Muscle layer of duodenum (tissue), 2 donors: ENCODE data around the gene ANKRD13C.
"Not testable (repeated sequence)": the region's sequence is repeated elsewhere in the genome, so short reads cannot be mapped to it uniquely, and the experiment has no call there.

Experiments used
- H3K27ac ChIP-seq: one replicate; pipeline ENCODE4 v1.7.0; 2013; ENCODE audit warnings: mild to moderate bottlenecking, low read length
- H3K27me3 ChIP-seq: one replicate; pipeline ENCODE4 v1.7.0; 2013; ENCODE audit warnings: low read depth, mild to moderate bottlenecking, control low read depth, low read length
- H3K36me3 ChIP-seq, 2 donors: one replicate each; pipeline ENCODE4 v1.7.0; 2013; ENCODE audit warnings: low read length in 2 of 2, control low read depth in 1 of 2, mild to moderate bottlenecking in 1 of 2; ENCODE audit not compliant: insufficient read depth in 2 of 2, control insufficient read depth in 1 of 2
- H3K4me1 ChIP-seq, 2 donors: one replicate each; pipeline ENCODE4 v1.7.0; 2013; ENCODE audit warnings: low read length in 2 of 2, mild to moderate bottlenecking in 2 of 2, control low read depth in 1 of 2, moderate library complexity in 1 of 2; ENCODE audit not compliant: insufficient read depth in 2 of 2, control insufficient read depth in 1 of 2
- H3K4me3 ChIP-seq, 2 donors: one replicate each; pipeline ENCODE4 v1.7.0; 2013; ENCODE audit warnings: low read length in 2 of 2, low read depth in 1 of 2, mild to moderate bottlenecking in 1 of 2
- H3K9me3 ChIP-seq, 2 donors: one replicate each; pipeline ENCODE4 v1.7.0; 2013; ENCODE audit warnings: low read length in 2 of 2, control low read depth in 1 of 2, mild to moderate bottlenecking in 1 of 2; ENCODE audit not compliant: control insufficient read depth in 1 of 2
- donor health status: healthy.

ANKRD13C gene

GRCh38 chr1:70382682-70383081 is 28.2 kb upstream of the ANKRD13C start:
- Histone ChIP-seq H3K4me3 (no peak overlapping the region), H3K27me3 (no peaks in the 10 kb centered on the region), H3K36me3 (no peaks in the 10 kb centered on the region), H3K4me1 (no peaks in the 10 kb centered on the region), H3K9me3 (no peaks in the 10 kb centered on the region), H3K27ac (no peak overlapping the region)

- no peaks in the 10 kb centered on the region for H3K9me3 ChIP-seq
- no peaks in the 10 kb centered on the region for H3K4me1 ChIP-seq
- H3K4me3 ChIP-seq, result no peak overlapping the region
- H3K27ac ChIP-seq, result no peak overlapping the region
- no peaks in the 10 kb centered on the region for H3K36me3 ChIP-seq
- H3K27me3 ChIP-seq, result no peaks in the 10 kb centered on the region
Observed at GRCh38 chr1:70376196-70376595, 21.7 kb upstream of the ANKRD13C start.

GRCh38 chr1:70373580-70373979 is 19.1 kb upstream of the ANKRD13C start:
- H3K4me3 ChIP-seq, H3K27ac ChIP-seq, H3K4me1 ChIP-seq, H3K27me3 ChIP-seq, H3K36me3 ChIP-seq, H3K9me3 ChIP-seq: not testable (repeated sequence)

- Histone ChIP-seq H3K4me3 (no peak overlapping the region), H3K36me3 (peaks cover 0 to 7% of the 10 kb centered on the region in 2 donors), H3K4me1 (no peaks in the 10 kb centered on the region), H3K27me3 (no peaks in the 10 kb centered on the region), H3K27ac (no peak overlapping the region), H3K9me3 (no peaks in the 10 kb centered on the region)
Observed at GRCh38 chr1:70372426-70372825, 17.9 kb upstream of the ANKRD13C start.

GRCh38 chr1:70371586-70371985 is 17.1 kb upstream of the ANKRD13C start:
- H3K9me3 ChIP-seq, H3K4me1 ChIP-seq, H3K27ac ChIP-seq, H3K4me3 ChIP-seq, H3K27me3 ChIP-seq: not testable (repeated sequence)
- peaks cover 0 to 12% of the 10 kb centered on the region in 2 donors for H3K36me3 ChIP-seq

GRCh38 chr1:70367397-70367796 is 12.9 kb upstream of the ANKRD13C start:
- H3K4me3 ChIP-seq, H3K27ac ChIP-seq, H3K4me1 ChIP-seq, H3K27me3 ChIP-seq, H3K9me3 ChIP-seq: not testable (repeated sequence)
- peaks cover 0 to 12% of the 10 kb centered on the region in 2 donors for H3K36me3 ChIP-seq

GRCh38 chr1:70366997-70367396 is 12.5 kb upstream of the ANKRD13C start:
- not testable (repeated sequence) for H3K4me3 ChIP-seq, H3K27me3 ChIP-seq, H3K27ac ChIP-seq, H3K9me3 ChIP-seq, H3K4me1 ChIP-seq
- H3K36me3 ChIP-seq, result peaks cover 0 to 12% of the 10 kb centered on the region in 2 donors

GRCh38 chr1:70366425-70366952 is 12.0 kb upstream of the ANKRD13C start:
- not testable (repeated sequence) for H3K9me3 ChIP-seq, H3K4me3 ChIP-seq, H3K27me3 ChIP-seq, H3K27ac ChIP-seq, H3K4me1 ChIP-seq
- peaks cover 0 to 12% of the 10 kb centered on the region in 2 donors for H3K36me3 ChIP-seq

GRCh38 chr1:70364439-70364838 is 9.9 kb upstream of the ANKRD13C start:
- H3K27me3 ChIP-seq, result no peaks in the 10 kb centered on the region
- no peak overlapping the region for H3K27ac ChIP-seq
- H3K36me3 ChIP-seq, result peaks cover 0 to 12% of the 10 kb centered on the region in 2 donors
- H3K9me3 ChIP-seq, result no peaks in the 10 kb centered on the region
- no peaks in the 10 kb centered on the region for H3K4me1 ChIP-seq
- H3K4me3 ChIP-seq, result no peak overlapping the region

GRCh38 chr1:70361727-70362398 is 7.3 kb upstream of the ANKRD13C start:
- no peaks in the 10 kb centered on the region for H3K4me1 ChIP-seq
- H3K27ac ChIP-seq, result no peak overlapping the region
- H3K4me3 ChIP-seq, result no peak overlapping the region
- no peaks in the 10 kb centered on the region for H3K36me3 ChIP-seq
- no peaks in the 10 kb centered on the region for H3K9me3 ChIP-seq
- no peaks in the 10 kb centered on the region for H3K27me3 ChIP-seq

- no peaks in the 10 kb centered on the region for H3K4me1 ChIP-seq
- no peaks in the 10 kb centered on the region for H3K9me3 ChIP-seq
- H3K4me3 ChIP-seq, result no peak overlapping the region
- no peaks in the 10 kb centered on the region for H3K27me3 ChIP-seq
- no peaks in the 10 kb centered on the region for H3K36me3 ChIP-seq
- H3K27ac ChIP-seq, result no peak overlapping the region
Observed at GRCh38 chr1:70360321-70360720, 5.8 kb upstream of the ANKRD13C start.
